Fibroblast of villous mesenchyme (primary cell): ENCODE results near the gene CD93. TPM values are rescaled to one million over a fixed set of nuclear protein-coding genes. Genes with fewer than 3 reads are reported as not detected.

Experiments used
- DNase-seq: peaks from one replicate; pipeline ENCODE4 v3.0.0-alpha.2; 2010; ENCODE audit warnings: low read depth
- H3K4me3 ChIP-seq: 2 replicates; pipeline ENCODE4 v1.5.1; 2011; ENCODE audit warnings: low read depth, mild to moderate bottlenecking, low read length
- CTCF ChIP-seq: IDR thresholded peaks from 2 replicates; pipeline ENCODE4 v1.5.1; 2012; ENCODE audit warnings: low read depth, mild to moderate bottlenecking, low read length; ENCODE audit not compliant: insufficient read depth
- total RNA-seq: library from RNA; depleted of rRNA; stranded (reverse); fragments of >200 nt; gene quantifications from 2 replicates; pipeline ENCODE4 v1.2.3, GENCODE V29; 2012

Gene CD93
- total RNA-seq, 1 donor, result under 0.01 TPM

GRCh38 chr20:23129891-23130621, 43.9 kb upstream of the CD93 start:
- no peak for TF ChIP-seq CTCF
- DNase-seq, result no peak
- no peak overlapping the region for H3K4me3 ChIP-seq

GRCh38 chr20:23129266-23129665, 43.1 kb upstream of the CD93 start:
- DNase-seq, result no peak
- no peak overlapping the region for H3K4me3 ChIP-seq
- no peak for TF ChIP-seq CTCF

- no peak for TF ChIP-seq CTCF
- no peak overlapping the region for H3K4me3 ChIP-seq
- DNase-seq, result no peak
Measured at GRCh38 chr20:23128461-23129125, 42.5 kb upstream of the CD93 start.

GRCh38 chr20:23127506-23128279, 41.6 kb upstream of the CD93 start:
- no peak for DNase-seq
- H3K4me3 ChIP-seq, result no peak overlapping the region
- TF ChIP-seq CTCF, result no peak

- no peak overlapping the region for H3K4me3 ChIP-seq
- DNase-seq, result no peak
- no peak for TF ChIP-seq CTCF
Measured at GRCh38 chr20:23126281-23127061, 40.3 kb upstream of the CD93 start.

GRCh38 chr20:23125625-23126191, 39.6 kb upstream of the CD93 start:
- peak; percentile 93 for DNase-seq
- no peak for TF ChIP-seq CTCF
- H3K4me3 ChIP-seq, result no peak overlapping the region
